Measurements from ENCODE around the gene TOMM70. TPM values are rescaled to one million over a fixed set of nuclear protein-coding genes. Genes with fewer than 3 reads are reported as not detected.
"Not testable (repeated sequence)": the region's sequence is repeated elsewhere in the genome, so short reads cannot be mapped to it uniquely, and the experiment has no call there.

TOMM70 gene
- total RNA-seq, result 10 to 100 TPM; 56.2 to 57.8 TPM

GRCh38 chr3:100400780-100401673 lies at the start of gene TOMM70, which contains the start of gene LNP1:
Gene TOMM70 (minus strand): TSS chr3:100401089. CDS start chr3:100400949, 140 bp downstream.
Gene LNP1 (plus strand): TSS chr3:100401539. CDS start chr3:100429730, 28,191 bp downstream.
- ATAC-seq, result peak; percentile 91
- Mint-ChIP-seq H3K27ac (peak within 1 kb of the TSS; percentile 98), H3K36me3 (ENCODE audit: low read depth) (peaks cover 26% of the 10 kb centered on the region), H3K4me3 (peak within 1 kb of the TSS; percentile 84), H3K4me1 (ENCODE audit: low read depth) (peaks cover 55% of the 10 kb centered on the region), H3K9me3 (no peaks in the 10 kb centered on the region), H3K27me3 (no peaks in the 10 kb centered on the region)
- POLR2A ChIA-PET, result interaction anchor here (0.6 to 3.1 kb wide), 28 partner anchors 9 to 1274 kb away, joined by 3 to 34 read pairs (median 4); partner anchors contain the start of genes CMSS1, NIT2 and TFG
- peak; percentile 99 for DNase-seq
- TF ChIP-seq, protein P1, sequence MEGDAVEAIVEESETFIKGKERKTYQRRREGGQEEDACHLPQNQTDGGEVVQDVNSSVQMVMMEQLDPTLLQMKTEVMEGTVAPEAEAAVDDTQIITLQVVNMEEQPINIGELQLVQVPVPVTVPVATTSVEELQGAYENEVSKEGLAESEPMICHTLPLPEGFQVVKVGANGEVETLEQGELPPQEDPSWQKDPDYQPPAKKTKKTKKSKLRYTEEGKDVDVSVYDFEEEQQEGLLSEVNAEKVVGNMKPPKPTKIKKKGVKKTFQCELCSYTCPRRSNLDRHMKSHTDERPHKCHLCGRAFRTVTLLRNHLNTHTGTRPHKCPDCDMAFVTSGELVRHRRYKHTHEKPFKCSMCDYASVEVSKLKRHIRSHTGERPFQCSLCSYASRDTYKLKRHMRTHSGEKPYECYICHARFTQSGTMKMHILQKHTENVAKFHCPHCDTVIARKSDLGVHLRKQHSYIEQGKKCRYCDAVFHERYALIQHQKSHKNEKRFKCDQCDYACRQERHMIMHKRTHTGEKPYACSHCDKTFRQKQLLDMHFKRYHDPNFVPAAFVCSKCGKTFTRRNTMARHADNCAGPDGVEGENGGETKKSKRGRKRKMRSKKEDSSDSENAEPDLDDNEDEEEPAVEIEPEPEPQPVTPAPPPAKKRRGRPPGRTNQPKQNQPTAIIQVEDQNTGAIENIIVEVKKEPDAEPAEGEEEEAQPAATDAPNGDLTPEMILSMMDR (IDR thresholded peaks at IDR 0.05), result no peak
- intact Hi-C loops (cut with micrococcal nuclease), result no loop called here
- CTCF ChIA-PET, result interaction anchor here (0.9 to 1.2 kb wide), 6 partner anchors 9 to 84 kb away, joined by 3 read pairs; no protein-coding TSS in a partner anchor

GRCh38 chr3:100449214-100449613 lies 48.3 kb upstream of the TOMM70 start:
- DNase-seq (no peak), ATAC-seq (no peak)
- Mint-ChIP-seq H3K36me3 (ENCODE audit: low read depth) (no peaks in the 10 kb centered on the region), H3K4me1 (ENCODE audit: low read depth) (no peaks in the 10 kb centered on the region), H3K9me3 (no peaks in the 10 kb centered on the region), H3K27me3 (no peaks in the 10 kb centered on the region), H3K27ac (no peak overlapping the region), H3K4me3 (no peak overlapping the region)
- intact Hi-C loops (cut with micrococcal nuclease), result no loop called here
- CTCF ChIA-PET, result interaction anchor here (1.3 to 2.6 kb wide), 2 partner anchors 7 to 14 kb away, joined by 4 to 12 read pairs; no protein-coding TSS in a partner anchor
- POLR2A ChIA-PET, result interaction anchor here (0.6 kb wide), 1 partner anchor 114 kb away, joined by 3 read pairs; no protein-coding TSS in a partner anchor
- TF ChIP-seq, protein P1 (IDR thresholded peaks at IDR 0.05), result no peak

GRCh38 chr3:100448079-100448478 lies 47.2 kb upstream of the TOMM70 start:
- H3K4me3 Mint-ChIP-seq, result no peak overlapping the region
- peaks cover 2% of the 10 kb centered on the region for H3K36me3 Mint-ChIP-seq (ENCODE audit: low read depth)
- peaks cover 2% of the 10 kb centered on the region for H3K9me3 Mint-ChIP-seq
- no peak for ATAC-seq
- no peaks in the 10 kb centered on the region for H3K4me1 Mint-ChIP-seq (ENCODE audit: low read depth)
- no peaks in the 10 kb centered on the region for H3K27me3 Mint-ChIP-seq
- intact Hi-C loops (cut with micrococcal nuclease), result no loop called here
- DNase-seq, result no peak
- POLR2A ChIA-PET, result no interaction called here
- no peak overlapping the region for H3K27ac Mint-ChIP-seq
- CTCF ChIA-PET, result interaction anchor here (1.3 to 2.6 kb wide), 2 partner anchors 8 to 15 kb away, joined by 4 to 12 read pairs; no protein-coding TSS in a partner anchor
- TF ChIP-seq, protein P1 (IDR thresholded peaks at IDR 0.05), result no peak

GRCh38 chr3:100447067-100447466 lies 46.2 kb upstream of the TOMM70 start:
- H3K27me3 Mint-ChIP-seq; H3K9me3 Mint-ChIP-seq; H3K4me3 Mint-ChIP-seq; H3K36me3 Mint-ChIP-seq (ENCODE audit: low read depth); POLR2A ChIA-PET; H3K4me1 Mint-ChIP-seq (ENCODE audit: low read depth); intact Hi-C loops (cut with micrococcal nuclease); ATAC-seq; DNase-seq; H3K27ac Mint-ChIP-seq: not testable (repeated sequence)
- CTCF ChIA-PET, result interaction anchor here (2.6 kb wide), 1 partner anchor 16 kb away, joined by 12 read pairs; no protein-coding TSS in a partner anchor

DNA sequence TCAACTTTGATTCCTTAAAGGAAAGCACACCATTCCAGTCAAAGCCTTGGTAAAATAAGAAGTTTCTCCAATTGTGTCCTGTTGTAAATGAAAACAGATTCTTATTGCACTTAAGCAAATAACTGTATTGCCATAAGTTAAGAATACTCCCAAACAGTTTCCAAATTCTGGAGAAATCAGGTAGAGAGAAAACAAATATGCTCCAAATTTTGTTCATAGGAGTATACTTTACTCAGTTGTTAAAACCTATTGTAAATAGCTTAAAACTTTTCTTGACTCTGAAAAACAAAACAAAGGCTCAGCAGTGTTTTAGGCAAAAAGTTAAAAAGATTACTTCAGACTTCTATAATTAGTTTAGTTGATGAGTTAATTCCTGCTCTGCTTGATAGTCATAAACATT lies 42.8 kb upstream of the TOMM70 start:
- H3K9me3 Mint-ChIP-seq, result peaks cover 2% of the 10 kb centered on the region
- peaks cover 8% of the 10 kb centered on the region for H3K4me1 Mint-ChIP-seq (ENCODE audit: low read depth)
- POLR2A ChIA-PET, result no interaction called here
- TF ChIP-seq, protein P1 (IDR thresholded peaks at IDR 0.05), result no peak
- no peak for DNase-seq
- H3K4me3 Mint-ChIP-seq, result no peak overlapping the region
- CTCF ChIA-PET, result no interaction called here
- peaks cover 2% of the 10 kb centered on the region for H3K36me3 Mint-ChIP-seq (ENCODE audit: low read depth)
- H3K27ac Mint-ChIP-seq, result no peak overlapping the region
- no peaks in the 10 kb centered on the region for H3K27me3 Mint-ChIP-seq
- no peak for ATAC-seq
- intact Hi-C loops (cut with micrococcal nuclease), result no loop called here

Measured in activated CD8-positive, alpha-beta T cell treated with anti-CD3 and anti-CD28 coated beads for 36 hours (primary cell).